ENCODE measurements around the gene ZFP2.

Gene ZFP2

GRCh38 chr5:178981381-178981780 is 85.7 kb downstream of the ZFP2 start:
- H3K4me3 ChIP-seq (ENCODE audit: control insufficient read depth, low read depth, low read length) = no peak overlapping the region

More at GRCh38 chr5:178981381-178981780, 85.7 kb downstream of the ZFP2 start:
- no peak for DNase-seq (ENCODE audit: low read depth)
- TF ChIP-seq, protein P1, sequence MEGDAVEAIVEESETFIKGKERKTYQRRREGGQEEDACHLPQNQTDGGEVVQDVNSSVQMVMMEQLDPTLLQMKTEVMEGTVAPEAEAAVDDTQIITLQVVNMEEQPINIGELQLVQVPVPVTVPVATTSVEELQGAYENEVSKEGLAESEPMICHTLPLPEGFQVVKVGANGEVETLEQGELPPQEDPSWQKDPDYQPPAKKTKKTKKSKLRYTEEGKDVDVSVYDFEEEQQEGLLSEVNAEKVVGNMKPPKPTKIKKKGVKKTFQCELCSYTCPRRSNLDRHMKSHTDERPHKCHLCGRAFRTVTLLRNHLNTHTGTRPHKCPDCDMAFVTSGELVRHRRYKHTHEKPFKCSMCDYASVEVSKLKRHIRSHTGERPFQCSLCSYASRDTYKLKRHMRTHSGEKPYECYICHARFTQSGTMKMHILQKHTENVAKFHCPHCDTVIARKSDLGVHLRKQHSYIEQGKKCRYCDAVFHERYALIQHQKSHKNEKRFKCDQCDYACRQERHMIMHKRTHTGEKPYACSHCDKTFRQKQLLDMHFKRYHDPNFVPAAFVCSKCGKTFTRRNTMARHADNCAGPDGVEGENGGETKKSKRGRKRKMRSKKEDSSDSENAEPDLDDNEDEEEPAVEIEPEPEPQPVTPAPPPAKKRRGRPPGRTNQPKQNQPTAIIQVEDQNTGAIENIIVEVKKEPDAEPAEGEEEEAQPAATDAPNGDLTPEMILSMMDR (conservative IDR thresholded peaks at IDR 0.05; ENCODE audit: control insufficient read depth, insufficient read depth, low read depth, low read length) = no peak
